ENCODE results near the gene CSNK1G1.
"Not testable (repeated sequence)": the region's sequence is repeated elsewhere in the genome, so short reads cannot be mapped to it uniquely, and the experiment has no call there.

The CSNK1G1 gene

GRCh38 chr15:64288577-64288976 lies 67.4 kb downstream of the CSNK1G1 start:
- no peak for DNase-seq (ENCODE audit: low read depth in 2 of 2)

GRCh38 chr15:64287953-64288352 lies 68.0 kb downstream of the CSNK1G1 start:
- DNase-seq (ENCODE audit: low read depth in 2 of 2), result no peak

- DNase-seq (ENCODE audit: low read depth in 2 of 2), result no peak
These were observed 69.5 kb downstream of the CSNK1G1 start for GRCh38 chr15:64286473-64286872.

- DNase-seq (ENCODE audit: low read depth in 2 of 2), result no peak
These were observed 70.1 kb downstream of the CSNK1G1 start for GRCh38 chr15:64285871-64286270.

GRCh38 chr15:64285150-64285549 lies 70.8 kb downstream of the CSNK1G1 start:
- no peak for DNase-seq (ENCODE audit: low read depth in 2 of 2)

- DNase-seq (ENCODE audit: low read depth in 2 of 2), result no peak
These were observed 71.9 kb downstream of the CSNK1G1 start for GRCh38 chr15:64284042-64284441.

GRCh38 chr15:64282701-64283100 lies 73.3 kb downstream of the CSNK1G1 start:
- DNase-seq (ENCODE audit: low read depth in 2 of 2), result no peak

- DNase-seq (ENCODE audit: low read depth in 2 of 2), result no peak
These were observed 76.8 kb downstream of the CSNK1G1 start for GRCh38 chr15:64279131-64279530.

- no peak for DNase-seq (ENCODE audit: low read depth in 2 of 2)
These were observed 80.0 kb downstream of the CSNK1G1 start for GRCh38 chr15:64275934-64276333.

- no peak for DNase-seq (ENCODE audit: low read depth in 2 of 2)
These were observed 81.5 kb downstream of the CSNK1G1 start for GRCh38 chr15:64274341-64274950.

- DNase-seq (ENCODE audit: low read depth in 2 of 2), result no peak
These were observed 88.5 kb downstream of the CSNK1G1 start for GRCh38 chr15:64267331-64267973.

- not testable (repeated sequence) for DNase-seq (ENCODE audit: low read depth in 2 of 2)
These were observed 90.8 kb downstream of the CSNK1G1 start for GRCh38 chr15:64265188-64265587.

GRCh38 chr15:64264502-64264901 lies 91.5 kb downstream of the CSNK1G1 start:
- no peak for DNase-seq (ENCODE audit: low read depth in 2 of 2)

- DNase-seq (ENCODE audit: low read depth in 2 of 2), result no peak
These were observed 92.4 kb downstream of the CSNK1G1 start for GRCh38 chr15:64263567-64263966.

- no peak for DNase-seq (ENCODE audit: low read depth in 2 of 2)
These were observed 99.9 kb downstream of the CSNK1G1 start for GRCh38 chr15:64256051-64256450.

- DNase-seq (ENCODE audit: low read depth in 2 of 2), result no peak
These were observed 104.3 kb downstream of the CSNK1G1 start for GRCh38 chr15:64251658-64252057.

- no peak for DNase-seq (ENCODE audit: low read depth in 2 of 2)
These were observed 104.9 kb downstream of the CSNK1G1 start for GRCh38 chr15:64251121-64251520.

GRCh38 chr15:64249883-64250575 lies 105.9 kb downstream of the CSNK1G1 start:
- DNase-seq (ENCODE audit: low read depth in 2 of 2), result no peak

- no peak for DNase-seq (ENCODE audit: low read depth in 2 of 2)
These were observed 106.6 kb downstream of the CSNK1G1 start for GRCh38 chr15:64249406-64249805.

- no peak for DNase-seq (ENCODE audit: low read depth in 2 of 2)
These were observed 107.9 kb downstream of the CSNK1G1 start for GRCh38 chr15:64247906-64248541.

- no peak for DNase-seq (ENCODE audit: low read depth in 2 of 2)
These were observed 108.5 kb downstream of the CSNK1G1 start for GRCh38 chr15:64247535-64247905.

GRCh38 chr15:64246364-64247189 lies 109.4 kb downstream of the CSNK1G1 start:
- peak in 1 of 2 donors; percentile 19 for DNase-seq (ENCODE audit: low read depth in 2 of 2)

Measured in activated CD8-positive, alpha-beta memory T cell treated with anti-CD3 and anti-CD28 coated beads for 4 hours (primary cell).